H9 (cell line): ENCODE measurements around the gene ATP5F1B. TPM values are rescaled to one million over a fixed set of nuclear protein-coding genes. Genes with fewer than 3 reads are reported as not detected.

Experiments used
- DNase-seq: peaks from one replicate; pipeline ENCODE4 v3.0.0-alpha.2; 2017
- H2AFZ ChIP-seq: one replicate; pipeline ENCODE4 v1.6.1; 2013; ENCODE audit warnings: mild to moderate bottlenecking, low read length, control low read depth, moderate library complexity
- H2AK5ac ChIP-seq: 2 replicates; pipeline ENCODE4 v1.6.1; 2013; ENCODE audit warnings: low read length, control low read depth, mixed read lengths; ENCODE audit not compliant: insufficient read length
- H2BK120ac ChIP-seq: one replicate; pipeline ENCODE4 v1.6.1; 2013; ENCODE audit warnings: low read depth, mild to moderate bottlenecking, low read length, control low read depth, inconsistent platforms; ENCODE audit not compliant: poor library complexity, severe bottlenecking
- H2BK12ac ChIP-seq: 2 replicates; pipeline ENCODE4 v1.6.1; 2013; ENCODE audit warnings: low read length, control low read depth, mixed read lengths, low read depth; ENCODE audit not compliant: insufficient read length
- H2BK15ac ChIP-seq: 2 replicates; pipeline ENCODE4 v1.6.1; 2013; ENCODE audit warnings: low read depth, low read length, control low read depth
- H2BK20ac ChIP-seq: one replicate; pipeline ENCODE4 v1.6.1; 2013; ENCODE audit warnings: low read depth, mild to moderate bottlenecking, low read length, control low read depth, inconsistent platforms; ENCODE audit not compliant: poor library complexity, severe bottlenecking
- H2BK5ac ChIP-seq: 2 replicates; pipeline ENCODE4 v1.6.1; 2013; ENCODE audit warnings: low read length, control low read depth, mixed read lengths; ENCODE audit not compliant: insufficient read length
- H3K14ac ChIP-seq: 2 replicates; pipeline ENCODE4 v1.6.1; 2013; ENCODE audit warnings: low read length, control low read depth; ENCODE audit not compliant: insufficient read depth
- H3K18ac ChIP-seq: 2 replicates; pipeline ENCODE4 v1.6.1; 2013; ENCODE audit warnings: low read depth, mild to moderate bottlenecking, mixed read lengths, low read length, control low read depth; ENCODE audit not compliant: insufficient read length
- H3K23ac ChIP-seq: 2 replicates; pipeline ENCODE4 v1.6.1; 2013; ENCODE audit warnings: low read length, control low read depth, mixed read lengths, low read depth; ENCODE audit not compliant: insufficient read length
- H3K23me2 ChIP-seq: 2 replicates; pipeline ENCODE4 v1.6.1; 2013; ENCODE audit warnings: low read depth, mild to moderate bottlenecking, mixed read lengths, low read length, control low read depth; ENCODE audit not compliant: insufficient read length, poor library complexity, severe bottlenecking
- H3K27ac ChIP-seq: 2 replicates; pipeline ENCODE4 v1.5.1; 2013; ENCODE audit warnings: low read length, control low read depth, mixed read lengths, low read depth; ENCODE audit not compliant: insufficient read length
- H3K27me3 ChIP-seq: 2 replicates; pipeline ENCODE4 v1.6.1; 2013; ENCODE audit warnings: low read length, control low read depth, inconsistent platforms; ENCODE audit not compliant: insufficient read depth
- H3K4ac ChIP-seq: 2 replicates; pipeline ENCODE4 v1.6.1; 2013; ENCODE audit warnings: low read depth, mild to moderate bottlenecking, control low read depth, inconsistent platforms, low read length, moderate library complexity
- H3K4me1 ChIP-seq: 2 replicates; pipeline ENCODE4 v1.6.1; 2013; ENCODE audit warnings: low read length, control low read depth, inconsistent platforms; ENCODE audit not compliant: insufficient read depth
- H3K4me2 ChIP-seq: 2 replicates; pipeline ENCODE4 v1.6.1; 2013; ENCODE audit warnings: low read length, control low read depth, mixed read lengths; ENCODE audit not compliant: insufficient read length, insufficient read depth
- H3K56ac ChIP-seq: 2 replicates; pipeline ENCODE4 v1.6.1; 2013; ENCODE audit warnings: low read depth, mild to moderate bottlenecking, mixed read lengths, low read length, control low read depth; ENCODE audit not compliant: insufficient read length
- H3K79me1 ChIP-seq: 2 replicates; pipeline ENCODE4 v1.6.1; 2013; ENCODE audit warnings: low read depth, mild to moderate bottlenecking, moderate library complexity, low read length, control low read depth, inconsistent platforms; ENCODE audit not compliant: insufficient read depth, poor library complexity, severe bottlenecking
- H3K79me2 ChIP-seq: 2 replicates; pipeline ENCODE4 v1.6.1; 2013; ENCODE audit warnings: low read length, control low read depth, inconsistent platforms; ENCODE audit not compliant: insufficient read depth
- H3K9ac ChIP-seq: 2 replicates; pipeline ENCODE4 v1.6.1; 2013; ENCODE audit warnings: low read length, control low read depth, mixed read lengths; ENCODE audit not compliant: insufficient read length; ENCODE audit errors: extremely low read depth
- H3K9me3 ChIP-seq: one replicate; pipeline ENCODE4 v1.6.1; 2013; ENCODE audit warnings: low read depth, low read length, inconsistent platforms; ENCODE audit not compliant: control insufficient read depth
- H3T11ph ChIP-seq: one replicate; pipeline ENCODE4 v1.6.1; 2013; ENCODE audit warnings: mild to moderate bottlenecking, low read length, control low read depth, inconsistent platforms
- H4K20me1 ChIP-seq: one replicate; pipeline ENCODE4 v1.6.1; 2013; ENCODE audit not compliant: control insufficient read depth, insufficient read length, insufficient read depth
- H4K5ac ChIP-seq: 2 replicates; pipeline ENCODE4 v1.6.1; 2013; ENCODE audit warnings: low read depth, mild to moderate bottlenecking, mixed read lengths, low read length, control low read depth; ENCODE audit not compliant: insufficient read length
- H4K8ac ChIP-seq: replicated peaks from 2 replicates; pipeline ENCODE4 v1.6.1; 2013; ENCODE audit warnings: low read length, control low read depth, mixed read lengths, low read depth; ENCODE audit not compliant: insufficient read length
- H4K91ac ChIP-seq: 2 replicates; pipeline ENCODE4 v1.6.1; 2013; ENCODE audit warnings: low read depth, mild to moderate bottlenecking, moderate library complexity, mixed read lengths, low read length, control low read depth; ENCODE audit not compliant: insufficient read length
- H3K27ac Mint-ChIP-seq, 3 experiments: 2 replicates in 2 of 3; 3 replicates in 1 of 3; pipeline ENCODE4 v1.8.0; 2020 to 2021; ENCODE audit warnings: mixed read lengths in 3 of 3, mild to moderate bottlenecking in 1 of 3, moderate library complexity in 1 of 3
- H3K27me3 Mint-ChIP-seq: 2 replicates; pipeline ENCODE4 v1.8.0; 2021; ENCODE audit warnings: low read depth, mild to moderate bottlenecking, moderate library complexity, mixed read lengths
- H3K36me3 Mint-ChIP-seq, 3 experiments: 2 replicates in 2 of 3; 3 replicates in 1 of 3; pipeline ENCODE4 v1.8.0; 2020 to 2021; ENCODE audit warnings: low read depth in 3 of 3, mixed read lengths in 3 of 3; ENCODE audit not compliant: insufficient read depth in 1 of 3
- H3K4me1 Mint-ChIP-seq, 2 experiments: 2 replicates each; pipeline ENCODE4 v1.8.0; 2020; ENCODE audit warnings: mixed read lengths in 2 of 2
- H3K4me3 Mint-ChIP-seq, 2 experiments: 2 replicates in 1 of 2; 3 replicates in 1 of 2; pipeline ENCODE4 v1.8.0; 2020 to 2021; ENCODE audit warnings: mild to moderate bottlenecking in 2 of 2, mixed read lengths in 2 of 2, moderate library complexity in 1 of 2
- H3K9me3 Mint-ChIP-seq, 2 experiments: 2 replicates in 1 of 2; 3 replicates in 1 of 2; pipeline ENCODE4 v1.8.0; 2020; ENCODE audit warnings: mild to moderate bottlenecking in 2 of 2, mixed read lengths in 2 of 2, moderate library complexity in 1 of 2
- CTCF ChIP-seq: fragments of 200-600 bp; sonication (generic); conservative IDR thresholded peaks from 3 replicates; pipeline ENCODE4 v1.8.0; 2021; ENCODE audit warnings: antibody characterized with exemption, mild to moderate bottlenecking
- WGBS: extraction: QIAGEN DNeasy Blood & Tissue Kit; methylation state at CpG from one replicate; pipeline ENCODE4 v1.1.7; 2013; ENCODE audit warnings: missing lambda C conversion rate, low lambda C conversion rate, mixed read lengths; ENCODE audit not compliant: insufficient read length; ENCODE audit errors: extremely low coverage; 5-methylcytosine and 5-hydroxymethylcytosine counted together
- total RNA-seq: library from RNA; stranded (reverse); gene quantifications from 2 replicates; pipeline ENCODE4 v1.2.1, GENCODE V29; 2021

The ATP5F1B gene
- total RNA-seq, 1 experiment from 2014 or later = 927 TPM

DNA sequence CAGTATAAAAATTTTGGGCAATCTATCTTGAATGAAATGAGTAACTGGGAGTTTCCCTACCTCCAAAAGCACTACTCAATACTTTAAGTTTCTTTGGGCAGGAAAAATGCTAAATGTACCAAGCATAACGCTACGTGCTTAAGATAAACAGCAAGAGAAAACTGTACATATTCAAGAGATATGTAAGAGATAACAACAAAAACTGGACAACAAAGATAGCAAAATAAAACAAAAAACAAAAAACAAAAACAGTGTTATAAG is 22.3 kb upstream of the ATP5F1B start:
- peaks cover 57 to 94% (median 86%) of the 10 kb centered on the region in 3 experiments; a peak in 6 of 7 replicates for H3K36me3 Mint-ChIP-seq
- no peak overlapping the region for H3K14ac ChIP-seq
- H3K27ac Mint-ChIP-seq = peak overlapping the region in 2 of 3 experiments; percentile 13 to 21; a peak in 1 of 7 replicates
- peaks cover 10% of the 10 kb centered on the region for H3K79me1 ChIP-seq
- no peak overlapping the region for H2BK20ac ChIP-seq
- no peak overlapping the region for H3K27ac ChIP-seq
- H3K4me1 Mint-ChIP-seq = no peaks in the 10 kb centered on the region
- H3K18ac ChIP-seq = no peak overlapping the region
- no peak overlapping the region for H2BK120ac ChIP-seq
- H3K27me3 Mint-ChIP-seq = no peaks in the 10 kb centered on the region
- H3T11ph ChIP-seq = no peak overlapping the region
- H2AK5ac ChIP-seq = no peak overlapping the region
- no peaks in the 10 kb centered on the region for H3K9me3 Mint-ChIP-seq
- H3K4ac ChIP-seq = no peak overlapping the region
- no peaks in the 10 kb centered on the region for H3K23me2 ChIP-seq
- no peak overlapping the region for H3K56ac ChIP-seq
- H3K4me2 ChIP-seq = no peak overlapping the region
- H3K23ac ChIP-seq = no peak overlapping the region
- no peaks in the 10 kb centered on the region for H4K20me1 ChIP-seq
- no peak overlapping the region for H4K91ac ChIP-seq
- DNase-seq = no peak
- no CpG with 5 or more reads among the region's 2 CpGs for WGBS
- H3K27me3 ChIP-seq = no peaks in the 10 kb centered on the region
- no peak overlapping the region for H2AFZ ChIP-seq
- H2BK5ac ChIP-seq = no peak overlapping the region
- H3K79me2 ChIP-seq = no peaks in the 10 kb centered on the region
- H4K8ac ChIP-seq = no peak overlapping the region
- no peak overlapping the region for H2BK12ac ChIP-seq
- no peak overlapping the region for H4K5ac ChIP-seq
- no peaks in the 10 kb centered on the region for H3K9me3 ChIP-seq
- no peak overlapping the region for H3K4me3 Mint-ChIP-seq
- no peak for TF ChIP-seq CTCF
- no peak overlapping the region for H3K9ac ChIP-seq
- no peak overlapping the region for H2BK15ac ChIP-seq
- no peaks in the 10 kb centered on the region for H3K4me1 ChIP-seq
